ENCODE data around the gene KICS2. TPM values are rescaled to one million over a fixed set of nuclear protein-coding genes. Genes with fewer than 3 reads are reported as not detected.

Gene KICS2
- total and polyA plus RNA-seq, 2 donors (not counting 3 experiments of a cell fraction or from before 2014, with no cell fraction given), result 1.6 to 3.2 TPM

DNA sequence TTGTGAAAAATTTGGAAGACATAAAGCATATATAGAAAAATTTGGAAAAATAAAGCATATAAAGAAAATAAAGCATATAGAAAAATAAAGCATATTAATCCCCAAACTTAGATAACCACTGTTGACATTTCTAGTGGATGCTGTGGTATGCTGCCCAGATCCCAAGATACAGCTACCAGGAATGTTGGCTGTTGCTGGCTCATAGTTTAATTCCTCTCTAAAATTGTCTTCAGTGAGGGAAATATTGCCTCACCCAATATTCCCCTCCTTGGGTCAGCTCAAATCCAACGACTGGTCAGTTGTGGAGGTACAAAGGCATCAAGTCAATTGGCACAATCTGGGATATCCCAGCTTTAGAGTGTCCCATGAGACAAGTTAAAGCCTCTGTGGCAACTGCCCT lies 10.1 kb upstream of the KICS2 start:
- ChIA-PET CTCF (interaction anchor here (0.8 to 1.5 kb wide), 2 partner anchors 24 to 393 kb away, joined by 3 read pairs; no protein-coding TSS in a partner anchor), POLR2A (no interaction called here)
- TF ChIP-seq EZH2 (IDR thresholded peaks at IDR 0.05; ENCODE audit: borderline replicate concordance, low read depth, low read length, severe bottlenecking) (no peak), GATA2 (IDR thresholded peaks at IDR 0.05; ENCODE audit: insufficient read depth, insufficient read length, low read depth, low read length) (no peak), POLR2AphosphoS5 (IDR thresholded peaks at IDR 0.05; ENCODE audit: insufficient read depth, low read depth, low read length) (no peak), POLR2A (IDR thresholded peaks at IDR 0.05; ENCODE audit: low read depth, low read length) (no peak), MYC (IDR thresholded peaks at IDR 0.05; ENCODE audit: low read depth, low read length) (no peak), JUN (IDR thresholded peaks at IDR 0.05; ENCODE audit: borderline replicate concordance, insufficient read depth, insufficient read length, low read depth) (no peak), FOS (IDR thresholded peaks at IDR 0.05; ENCODE audit: borderline replicate concordance, insufficient read depth, low read length) (no peak)
- TF ChIP-seq, protein P1, sequence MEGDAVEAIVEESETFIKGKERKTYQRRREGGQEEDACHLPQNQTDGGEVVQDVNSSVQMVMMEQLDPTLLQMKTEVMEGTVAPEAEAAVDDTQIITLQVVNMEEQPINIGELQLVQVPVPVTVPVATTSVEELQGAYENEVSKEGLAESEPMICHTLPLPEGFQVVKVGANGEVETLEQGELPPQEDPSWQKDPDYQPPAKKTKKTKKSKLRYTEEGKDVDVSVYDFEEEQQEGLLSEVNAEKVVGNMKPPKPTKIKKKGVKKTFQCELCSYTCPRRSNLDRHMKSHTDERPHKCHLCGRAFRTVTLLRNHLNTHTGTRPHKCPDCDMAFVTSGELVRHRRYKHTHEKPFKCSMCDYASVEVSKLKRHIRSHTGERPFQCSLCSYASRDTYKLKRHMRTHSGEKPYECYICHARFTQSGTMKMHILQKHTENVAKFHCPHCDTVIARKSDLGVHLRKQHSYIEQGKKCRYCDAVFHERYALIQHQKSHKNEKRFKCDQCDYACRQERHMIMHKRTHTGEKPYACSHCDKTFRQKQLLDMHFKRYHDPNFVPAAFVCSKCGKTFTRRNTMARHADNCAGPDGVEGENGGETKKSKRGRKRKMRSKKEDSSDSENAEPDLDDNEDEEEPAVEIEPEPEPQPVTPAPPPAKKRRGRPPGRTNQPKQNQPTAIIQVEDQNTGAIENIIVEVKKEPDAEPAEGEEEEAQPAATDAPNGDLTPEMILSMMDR (IDR thresholded peaks at IDR 0.05; ENCODE audit: extremely low read depth in 1 of 2, insufficient read depth in 1 of 2, low read depth in 1 of 2, low read length in 2 of 2), result no peak
- TF ChIP-seq, protein P2, sequence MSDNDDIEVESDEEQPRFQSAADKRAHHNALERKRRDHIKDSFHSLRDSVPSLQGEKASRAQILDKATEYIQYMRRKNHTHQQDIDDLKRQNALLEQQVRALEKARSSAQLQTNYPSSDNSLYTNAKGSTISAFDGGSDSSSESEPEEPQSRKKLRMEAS (IDR thresholded peaks at IDR 0.05; ENCODE audit: insufficient read depth, insufficient read length), result no peak
- Histone ChIP-seq H3K9me1 (replicated peaks; ENCODE audit: control insufficient read depth, extremely low read depth, insufficient read depth, low read length) (no peaks in the 10 kb centered on the region), H3K4me3 (replicated peaks in 1 of 3; ENCODE audit: insufficient read depth in 1 of 3, low read depth in 1 of 3, low read length in 3 of 3) (no peak overlapping the region), H3K4me1 (ENCODE audit: control insufficient read depth, extremely low read depth, insufficient read depth, low read length) (no peaks in the 10 kb centered on the region), H4K20me1 (replicated peaks; ENCODE audit: control insufficient read depth, extremely low read depth, insufficient read depth, low read length) (no peaks in the 10 kb centered on the region), H3K9ac (replicated peaks; ENCODE audit: extremely low read depth, insufficient read depth, low read length) (no peak overlapping the region), H3K36me3 (ENCODE audit: control insufficient read depth in 2 of 2, extremely low read depth in 1 of 2, insufficient read depth in 2 of 2, low read length in 2 of 2) (no peaks in the 10 kb centered on the region), H2AFZ (ENCODE audit: low read depth, low read length) (no peak overlapping the region), H3K4me2 (ENCODE audit: insufficient read depth, low read length) (no peak overlapping the region), H3K79me2 (ENCODE audit: control insufficient read depth, insufficient read depth, low read length) (no peaks in the 10 kb centered on the region), H3K27ac (ENCODE audit: insufficient read depth, low read depth, low read length) (no peak overlapping the region), H3K9me3 (replicated peaks; ENCODE audit: control insufficient read depth, insufficient read depth, low read length) (no peaks in the 10 kb centered on the region), H3K27me3 (ENCODE audit: control insufficient read depth in 2 of 2, insufficient read depth in 2 of 2, low read length in 2 of 2) (no peaks in the 10 kb centered on the region)
- no TSS peak for BruUV-seq (replicated peaks)
- DNase-seq (ENCODE audit: low read depth, low spot score) (no peak), FAIRE-seq (no peak)
- intact Hi-C loops (cut with micrococcal nuclease) (no loop called here), dilution Hi-C loops (cut with MboI; ENCODE audit: extremely low pct_ligation_motif_present, low sequenced_read_pairs) (no loop called here)

Data from endothelial cell of umbilical vein (primary cell).